KBM-7 (cell line): Measurements from ENCODE around the gene VWA8.
A peak's percentile ranks its signal among the peaks of the same experiment; 100 is the strongest.
"Not testable (repeated sequence)": the region's sequence is repeated elsewhere in the genome, so short reads cannot be mapped to it uniquely, and the experiment has no call there.

Experiments
- DNase-seq: peaks from one replicate; pipeline ENCODE4 v3.0.0-alpha.2; 2015
- in situ Hi-C: fragments of 300-500 bp; cut with MboI; formaldehyde crosslinking; loops from 2 replicates; pipeline ENCODE4 v1.14.3; 2020; ENCODE audit warnings: low sequenced_read_pairs, low pct_unique_long_range_greater_than_20kb, mixed read lengths

VWA8 gene

DNA sequence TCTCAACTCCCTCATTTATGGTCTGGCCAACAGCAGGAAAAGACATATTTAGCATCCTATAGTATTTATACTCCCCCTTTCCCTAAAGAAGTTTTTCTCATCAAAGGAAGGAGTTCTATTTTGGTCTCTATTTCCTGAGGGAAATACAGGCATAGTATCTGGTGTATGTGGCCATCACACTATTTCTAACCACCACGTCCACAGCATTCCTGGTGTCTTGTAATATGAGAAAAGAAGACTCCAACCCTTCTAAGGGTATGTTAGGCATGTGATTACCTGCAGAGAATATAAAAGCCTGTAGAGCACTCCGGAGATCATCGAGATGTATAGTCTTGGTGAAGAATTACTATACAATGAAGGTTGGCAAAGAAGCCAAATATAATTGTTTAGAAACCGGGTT is 137.4 kb downstream of the VWA8 start:
- no peak for DNase-seq

DNA sequence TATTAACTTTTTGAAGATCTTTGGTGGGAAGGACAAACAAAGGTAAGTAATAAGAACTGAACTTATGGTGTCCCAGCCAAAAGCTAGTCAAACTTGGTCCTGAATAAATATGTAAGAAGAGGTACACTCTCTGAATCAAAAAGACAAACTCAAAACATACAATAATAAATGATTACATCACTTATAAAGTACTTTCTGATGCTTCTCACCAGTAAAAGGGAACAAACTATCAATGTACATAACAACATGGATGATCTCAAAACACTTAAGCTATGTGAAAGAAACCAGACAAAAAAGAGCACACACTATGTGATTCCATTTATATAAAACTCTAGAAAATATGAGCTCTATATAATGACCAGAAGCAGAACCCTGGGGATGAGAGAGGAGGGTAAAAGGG is 138.3 kb downstream of the VWA8 start:
- in situ Hi-C loops: no loop called here
- DNase-seq: no peak

More for the DNA sequence above, 137.4 kb downstream of the VWA8 start:
- in situ Hi-C loops: no loop called here

DNA sequence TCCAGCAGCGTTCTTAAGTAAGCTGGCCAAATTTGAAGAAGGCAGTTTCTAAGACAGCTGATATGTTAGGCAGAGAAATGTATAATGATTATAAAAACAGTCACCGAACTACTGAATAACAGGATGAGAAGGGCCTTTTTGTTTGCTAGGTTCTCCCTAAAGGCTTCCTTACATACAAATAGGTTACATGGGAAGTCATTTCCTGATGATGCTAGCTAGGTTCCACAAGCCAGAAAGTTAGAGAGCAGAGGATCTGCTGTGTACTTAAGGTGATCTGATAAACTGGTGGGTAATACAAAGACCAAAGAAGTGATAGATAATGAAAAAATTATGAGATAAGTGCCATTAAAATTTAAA is 139.7 kb downstream of the VWA8 start:
- DNase-seq: no peak
- in situ Hi-C loops: no loop called here

DNA sequence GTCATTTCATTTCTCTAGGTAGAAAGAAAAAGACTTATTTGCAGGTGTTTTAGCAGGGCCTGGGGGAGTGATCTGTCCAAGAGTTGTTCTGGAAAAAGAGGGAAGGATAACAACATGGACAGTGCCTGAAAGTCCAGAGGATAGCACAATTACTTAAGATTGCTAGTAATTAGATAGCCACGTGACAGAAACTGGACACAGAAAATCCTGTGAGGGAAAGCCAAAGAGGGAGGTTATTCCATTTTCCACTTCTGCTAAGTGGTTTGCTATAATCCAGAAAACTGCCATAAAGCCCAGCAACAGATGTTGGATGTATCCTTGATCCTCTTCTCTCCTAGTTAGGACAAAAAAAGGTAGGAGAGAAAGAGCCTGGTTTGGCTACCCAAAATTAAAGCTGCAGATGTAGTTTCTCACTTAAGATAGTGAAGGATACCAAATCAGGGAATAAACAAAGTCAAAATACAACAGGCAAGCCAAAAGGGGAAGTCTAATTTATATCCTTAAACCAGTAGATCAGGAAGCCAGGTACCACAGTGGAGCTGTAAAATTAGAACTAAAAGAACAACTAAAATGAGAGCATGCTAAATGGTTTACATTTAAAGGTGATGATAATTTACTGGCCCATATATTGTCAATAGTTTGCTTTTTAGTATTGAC is 140.2 kb downstream of the VWA8 start:
- in situ Hi-C loops: no loop called here
- DNase-seq: peak; percentile 49

DNA sequence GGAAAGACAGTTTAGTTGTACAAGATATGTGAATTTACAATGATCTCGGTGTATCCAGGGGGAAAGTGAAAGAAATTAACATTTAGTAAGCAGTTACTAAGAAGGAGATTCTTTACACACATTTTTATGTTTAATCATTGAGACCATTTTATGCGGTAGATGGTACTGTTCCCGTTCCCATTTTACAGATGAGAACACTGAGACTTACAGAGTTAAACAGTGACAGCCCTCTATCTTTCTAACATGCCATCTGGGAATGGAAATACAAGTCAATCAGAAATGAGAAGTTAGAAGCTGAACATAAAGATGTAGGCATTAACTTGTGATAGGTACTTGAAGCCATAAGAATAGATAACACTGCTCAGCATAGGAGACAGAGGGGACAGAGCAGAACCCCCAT is 144.9 kb downstream of the VWA8 start:
- in situ Hi-C loops: no loop called here
- no peak for DNase-seq

DNA sequence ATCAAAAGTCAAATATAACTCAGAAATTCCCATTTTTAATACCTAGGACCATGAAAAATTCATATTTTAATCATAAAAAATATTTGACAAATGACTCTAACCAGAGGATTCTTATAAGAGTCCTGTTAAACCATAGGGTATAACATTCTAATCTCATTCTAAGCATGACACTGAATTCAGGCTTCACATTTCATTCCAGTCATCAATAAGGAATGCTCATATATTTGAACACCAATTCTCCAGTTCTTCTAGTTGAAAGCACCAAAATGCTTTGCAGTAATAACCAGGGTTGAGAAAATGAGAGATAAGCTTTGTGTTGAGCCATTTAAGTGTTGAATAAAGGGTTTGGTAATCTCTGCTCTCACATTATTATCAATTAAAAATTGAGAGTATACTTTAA is 147.5 kb downstream of the VWA8 start:
- in situ Hi-C loops: no loop called here
- DNase-seq: no peak

DNA sequence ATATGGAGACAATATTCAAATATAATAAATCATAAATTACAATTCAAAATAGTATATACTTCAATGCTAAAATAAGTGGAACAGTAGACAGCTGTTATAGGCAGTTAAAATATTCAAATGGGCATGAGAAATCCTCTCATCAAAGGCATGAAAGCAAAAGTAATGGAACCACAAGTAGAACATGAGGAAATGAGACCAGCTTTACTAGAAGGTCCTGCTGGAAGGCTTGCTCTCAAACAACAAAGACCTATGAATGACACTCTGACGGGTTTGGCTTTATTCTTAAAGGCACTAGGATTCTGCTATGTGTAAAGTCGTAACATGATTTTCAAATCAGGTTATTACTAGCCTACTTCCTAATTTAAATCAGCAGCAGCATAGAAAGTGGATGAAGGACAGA is 148.1 kb downstream of the VWA8 start:
- in situ Hi-C loops: no loop called here
- DNase-seq: no peak

DNA sequence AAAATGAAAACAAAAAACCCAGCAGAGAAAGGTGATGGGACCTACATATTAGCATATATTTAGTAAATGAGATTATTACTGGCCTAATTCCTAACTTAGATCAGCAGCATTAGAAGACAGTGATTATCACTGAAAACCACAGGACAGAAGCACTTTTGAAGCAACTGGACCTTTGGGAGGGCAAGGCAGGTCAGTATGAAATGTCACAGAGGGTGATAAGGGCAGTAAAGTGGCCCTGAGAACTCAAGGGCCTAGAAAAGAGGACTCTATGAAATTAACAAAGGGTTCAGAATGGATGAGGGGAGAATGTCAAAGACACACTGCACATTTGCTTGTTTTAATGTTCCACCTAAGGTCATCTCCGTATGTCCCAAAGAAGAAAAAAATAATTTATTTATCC is 148.7 kb downstream of the VWA8 start:
- no peak for DNase-seq
- in situ Hi-C loops: no loop called here

DNA sequence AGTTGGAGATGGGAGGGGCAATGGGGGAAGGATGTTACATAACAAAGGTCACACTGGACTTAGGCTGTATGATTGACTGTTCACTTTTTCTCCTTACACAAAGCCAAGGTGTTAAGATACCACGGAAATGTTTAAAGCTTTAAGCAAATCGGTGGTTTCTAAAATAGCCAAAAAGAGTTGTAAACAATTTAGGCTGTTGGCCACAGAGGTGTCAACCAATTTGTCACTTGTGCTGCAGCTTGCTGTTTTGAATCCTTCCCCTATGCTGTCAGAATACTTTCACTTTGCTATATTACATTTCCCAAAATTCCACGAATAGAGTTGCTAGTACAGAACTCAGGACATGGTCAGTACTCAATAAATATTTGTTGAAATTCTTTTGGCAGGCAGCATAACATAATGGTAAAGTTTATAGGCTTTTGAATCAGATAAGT is 149.3 kb downstream of the VWA8 start:
- in situ Hi-C loops: no loop called here
- no peak for DNase-seq

DNA sequence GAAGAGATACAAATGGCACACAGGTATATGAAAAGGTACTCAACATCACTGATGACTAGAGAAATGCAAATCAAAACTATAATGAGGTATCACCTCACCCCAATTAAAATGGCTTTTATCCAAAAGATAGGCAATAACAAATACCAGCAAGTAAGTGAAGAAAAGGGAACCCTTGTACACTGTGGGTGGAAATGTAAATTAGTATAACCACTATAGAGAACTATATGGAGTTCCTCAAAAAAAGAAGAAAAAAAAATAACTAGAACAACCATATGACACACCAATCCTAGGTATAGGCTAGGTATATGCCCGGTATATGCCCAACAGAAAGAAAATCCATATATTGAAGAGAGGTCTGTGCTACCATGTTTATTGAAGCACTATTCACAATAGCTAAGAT is 150.9 kb downstream of the VWA8 start:
- in situ Hi-C loops: no loop called here
- peak; percentile 26 for DNase-seq

DNA sequence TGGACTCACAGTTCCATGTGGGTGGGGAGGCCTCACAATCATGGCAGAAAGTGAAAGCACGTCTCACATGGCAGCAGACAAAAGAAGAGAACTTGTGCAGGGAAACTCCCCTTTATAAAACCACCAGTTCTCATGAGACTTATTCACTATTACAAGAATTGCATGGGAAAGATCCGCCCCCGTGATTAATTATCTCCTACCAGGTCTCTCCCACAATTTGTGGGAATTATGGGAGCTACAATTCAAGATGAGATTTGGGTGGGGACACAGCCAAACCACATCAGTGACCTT is 157.5 kb downstream of the VWA8 start:
- DNase-seq, in situ Hi-C loops: not testable (repeated sequence)

DNA sequence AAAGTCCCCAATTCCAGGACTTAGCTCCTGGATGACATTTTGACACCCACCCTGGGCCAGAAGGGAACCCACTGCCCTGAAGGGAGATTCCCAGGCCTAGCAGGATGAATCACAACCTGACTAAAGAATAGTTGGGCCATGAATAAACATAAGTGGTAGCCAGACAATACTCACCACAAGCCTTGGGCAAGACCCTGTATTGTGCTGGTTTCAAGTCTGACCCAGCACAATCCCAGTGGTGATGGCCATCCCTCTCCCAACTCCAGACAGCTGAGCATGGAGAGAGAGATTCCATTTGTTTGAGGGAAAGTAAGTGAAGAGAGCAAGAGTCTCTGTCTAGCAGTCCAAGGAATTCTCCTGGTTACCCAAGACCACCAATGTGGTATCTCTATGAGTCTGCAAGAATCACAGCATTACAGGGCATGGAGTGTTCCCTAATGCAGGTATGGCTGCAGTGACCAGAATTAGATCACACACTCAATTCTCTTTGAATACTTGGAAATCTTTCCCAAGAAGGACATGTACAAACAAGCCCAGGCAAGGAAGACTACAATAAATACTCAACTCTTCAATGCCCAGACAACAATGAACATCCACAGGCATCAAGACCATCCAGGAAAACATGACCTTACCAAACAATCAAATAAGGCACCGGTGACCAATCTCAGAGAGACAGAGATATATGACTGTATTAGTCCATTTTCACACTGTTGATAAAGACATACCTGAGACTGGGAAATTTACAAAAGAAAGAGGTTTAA is 158.0 kb downstream of the VWA8 start:
- DNase-seq: no peak
- in situ Hi-C loops: no loop called here

DNA sequence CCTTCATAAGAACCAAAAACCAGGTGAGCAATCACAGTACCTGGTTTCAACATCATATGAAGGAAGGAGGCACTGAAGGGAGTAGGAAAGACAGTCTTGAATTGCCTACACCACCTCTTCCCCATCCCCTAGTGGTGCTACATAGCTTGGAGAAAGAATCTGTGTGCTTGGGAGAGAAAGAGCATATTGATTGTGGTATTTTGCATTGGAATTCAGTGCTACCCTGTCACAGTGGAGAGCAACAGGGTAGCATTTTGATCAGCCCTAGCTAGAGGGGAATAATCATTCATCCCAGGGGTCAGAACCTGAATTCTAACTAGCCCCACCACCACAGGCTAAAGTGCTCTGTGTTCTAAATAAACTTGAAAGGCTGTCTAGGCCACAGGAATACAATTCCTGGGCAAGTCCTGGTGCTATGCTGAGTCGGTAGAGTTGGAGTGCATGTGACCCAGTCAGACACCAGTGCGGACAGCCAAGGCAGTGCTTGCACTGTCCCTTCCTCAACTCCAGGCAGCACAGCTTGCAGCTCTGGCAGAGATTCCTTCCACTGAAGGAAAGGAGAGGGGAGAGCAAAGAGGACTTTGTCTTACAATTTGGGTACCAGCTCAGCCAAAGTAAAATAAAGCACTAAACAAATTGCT is 158.7 kb downstream of the VWA8 start:
- DNase-seq: no peak
- in situ Hi-C loops: no loop called here

DNA sequence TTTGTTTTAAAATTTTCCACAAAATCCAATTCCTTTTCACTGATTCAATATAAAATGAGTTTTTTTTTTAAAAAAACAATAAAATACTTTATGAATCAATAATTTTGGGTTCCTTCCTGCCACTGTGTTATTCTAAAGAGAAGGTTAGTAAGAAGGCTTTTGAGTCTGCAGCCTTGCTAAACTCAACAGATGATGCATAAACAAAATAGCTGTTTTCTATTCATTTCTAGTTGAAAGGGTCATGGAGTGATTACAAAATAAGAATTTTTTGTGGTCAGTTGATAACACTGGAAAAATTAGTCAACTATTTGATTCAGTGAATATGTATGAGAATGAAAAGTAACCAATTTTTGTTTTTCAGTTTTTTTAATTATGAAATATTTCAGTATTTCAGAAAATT is 169.9 kb downstream of the VWA8 start:
- in situ Hi-C loops: no loop called here

DNA sequence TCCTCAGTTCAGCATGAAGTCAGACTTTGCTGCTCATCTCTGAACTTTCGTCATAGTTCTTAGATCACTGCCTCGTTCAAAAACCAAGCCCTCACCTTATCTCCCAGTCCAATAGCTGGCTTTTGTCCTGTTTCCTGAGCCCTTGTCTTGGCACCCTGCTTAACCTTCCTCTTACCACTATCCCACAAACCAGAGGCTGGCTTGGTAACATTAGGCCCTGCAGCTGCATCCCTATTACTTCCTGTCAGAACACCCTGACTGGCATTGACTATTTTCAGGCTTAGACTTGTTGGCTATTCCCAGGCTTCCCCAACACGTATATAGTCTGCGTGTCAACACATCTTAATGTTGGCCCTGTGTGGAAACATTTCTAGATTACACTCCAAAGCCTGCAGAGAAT is 172.4 kb downstream of the VWA8 start:
- in situ Hi-C loops: no loop called here
- peak; percentile 83 for DNase-seq

More for the DNA sequence above, 169.9 kb downstream of the VWA8 start:
- no peak for DNase-seq

DNA sequence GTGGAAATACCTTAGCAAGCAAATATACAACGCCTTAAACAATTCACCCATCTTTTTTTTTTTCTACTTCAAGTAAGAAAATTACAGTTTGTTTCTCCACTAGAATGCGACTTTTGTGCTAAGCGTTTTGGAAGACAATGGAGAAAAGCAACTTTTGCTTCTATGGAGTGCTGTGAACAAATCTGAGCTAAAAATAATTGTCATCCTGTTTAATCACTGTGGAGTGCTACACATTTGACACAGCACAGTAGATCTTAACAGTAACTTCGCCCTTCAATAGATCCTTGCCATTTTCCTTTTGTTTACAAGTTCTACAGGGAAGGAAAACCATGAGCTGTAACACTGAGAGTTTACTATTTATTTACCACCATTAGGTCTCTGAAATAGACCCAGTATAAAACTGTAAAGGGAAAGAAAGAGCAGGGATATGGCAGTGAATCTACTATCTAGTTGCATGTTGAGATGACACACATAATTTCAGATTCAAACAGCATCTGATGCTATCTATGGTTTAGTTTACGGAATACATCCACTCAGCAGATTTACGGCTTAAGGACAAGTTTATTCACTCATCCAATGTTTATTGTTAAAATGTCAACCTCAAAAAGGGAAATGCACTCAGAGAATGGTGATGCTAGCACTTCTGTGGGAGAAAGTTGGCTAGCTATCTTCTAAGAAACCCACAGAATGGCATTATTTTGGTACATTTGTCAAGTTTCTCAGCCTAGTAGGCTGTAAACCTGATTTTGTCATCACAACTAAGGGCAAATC is 175.3 kb downstream of the VWA8 start:
- in situ Hi-C loops: no loop called here
- DNase-seq: no peak

DNA sequence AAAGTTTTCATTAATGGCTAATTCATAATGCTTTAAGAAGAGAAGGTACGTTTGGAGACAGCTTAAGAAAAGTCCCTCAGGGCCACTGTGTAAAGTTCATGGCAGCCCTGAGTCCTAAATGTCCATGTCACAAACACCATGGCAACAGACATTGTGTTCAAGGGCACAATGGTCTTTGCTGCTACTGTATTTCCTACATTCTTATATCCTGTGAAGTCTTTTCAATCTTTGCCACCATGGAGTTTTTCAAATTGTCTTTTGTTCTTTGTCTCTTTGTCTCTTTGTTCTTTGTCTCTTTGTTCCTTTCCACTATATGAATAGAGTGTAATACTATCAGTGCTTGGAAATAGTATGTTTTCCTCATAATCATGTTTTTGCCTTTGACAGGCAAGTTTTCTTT is 178.8 kb downstream of the VWA8 start:
- DNase-seq: no peak
- in situ Hi-C loops: no loop called here

DNA sequence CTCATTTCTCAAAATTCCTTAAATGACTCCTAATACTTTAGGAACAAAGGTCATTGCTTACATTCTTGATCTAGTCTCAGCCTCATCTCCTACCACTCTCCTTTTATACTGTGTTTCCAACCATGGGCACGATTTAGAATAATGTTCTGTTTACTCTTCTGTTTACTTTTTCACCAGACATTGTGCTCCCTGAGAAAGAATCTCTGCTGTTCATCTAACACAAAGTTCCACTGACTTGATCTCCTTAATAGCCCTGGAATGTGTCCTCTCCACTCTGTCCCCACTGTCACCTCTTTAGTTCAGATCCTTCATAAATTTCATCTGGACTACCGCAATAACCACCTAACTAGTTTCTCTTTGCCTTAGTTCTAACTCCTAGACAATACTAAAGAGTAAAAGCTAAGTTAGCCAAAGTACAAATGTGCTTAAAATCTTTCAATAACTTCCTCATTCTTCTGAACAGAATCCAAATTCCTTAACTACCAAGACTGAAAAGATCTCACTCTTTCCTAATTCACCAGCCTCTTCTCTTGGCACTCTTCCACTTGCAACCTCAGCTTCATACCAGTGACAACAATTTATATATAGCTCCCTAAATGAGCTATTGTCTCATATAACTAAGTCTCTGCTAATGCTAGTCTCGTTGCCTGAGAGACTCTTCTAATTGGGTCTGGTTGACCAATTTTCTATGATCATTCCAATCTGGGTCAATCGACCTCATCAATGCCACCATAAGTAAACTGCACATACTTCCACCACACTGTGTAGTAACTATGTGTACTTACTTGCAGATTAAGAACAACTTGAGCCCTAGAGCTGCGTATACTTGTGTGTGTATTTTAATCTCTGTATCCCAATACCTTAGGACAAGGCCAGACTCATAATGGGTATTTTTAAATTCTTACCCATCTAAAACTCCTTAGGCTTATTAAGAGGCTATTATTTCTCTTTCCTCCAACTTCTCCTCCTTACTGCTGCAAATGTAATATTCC is 179.9 kb downstream of the VWA8 start:
- peak; percentile 31 for DNase-seq

DNA sequence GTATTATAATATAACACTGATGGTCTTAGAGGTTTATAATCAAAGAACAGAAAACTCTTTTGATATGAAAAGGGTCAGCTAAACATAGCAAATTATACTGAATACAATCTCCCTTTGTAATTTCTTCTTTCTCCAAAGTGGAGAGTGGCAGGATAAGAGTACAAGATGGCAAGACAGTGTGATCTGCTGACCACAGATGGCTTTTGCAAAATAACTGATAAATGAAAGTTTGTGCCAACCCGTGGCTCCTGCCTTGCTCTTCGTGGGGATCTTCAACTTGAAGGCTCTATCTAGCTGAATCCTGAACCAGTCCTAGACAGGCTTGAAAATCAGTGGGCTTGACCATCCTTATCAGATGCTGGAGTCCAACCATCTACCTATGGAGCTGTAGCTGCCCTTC is 185.7 kb downstream of the VWA8 start:
- in situ Hi-C loops: no loop called here
- DNase-seq: no peak

More for the DNA sequence above, 179.9 kb downstream of the VWA8 start:
- in situ Hi-C loops: no loop called here
